ENCODE measurements around the gene BUD23. TPM values are rescaled to one million over a fixed set of nuclear protein-coding genes. Genes with fewer than 3 reads are reported as not detected.

Gene BUD23
- total and polyA plus RNA-seq, 10 donors: 44.2 to 71.4 (median 54.6) TPM

DNA sequence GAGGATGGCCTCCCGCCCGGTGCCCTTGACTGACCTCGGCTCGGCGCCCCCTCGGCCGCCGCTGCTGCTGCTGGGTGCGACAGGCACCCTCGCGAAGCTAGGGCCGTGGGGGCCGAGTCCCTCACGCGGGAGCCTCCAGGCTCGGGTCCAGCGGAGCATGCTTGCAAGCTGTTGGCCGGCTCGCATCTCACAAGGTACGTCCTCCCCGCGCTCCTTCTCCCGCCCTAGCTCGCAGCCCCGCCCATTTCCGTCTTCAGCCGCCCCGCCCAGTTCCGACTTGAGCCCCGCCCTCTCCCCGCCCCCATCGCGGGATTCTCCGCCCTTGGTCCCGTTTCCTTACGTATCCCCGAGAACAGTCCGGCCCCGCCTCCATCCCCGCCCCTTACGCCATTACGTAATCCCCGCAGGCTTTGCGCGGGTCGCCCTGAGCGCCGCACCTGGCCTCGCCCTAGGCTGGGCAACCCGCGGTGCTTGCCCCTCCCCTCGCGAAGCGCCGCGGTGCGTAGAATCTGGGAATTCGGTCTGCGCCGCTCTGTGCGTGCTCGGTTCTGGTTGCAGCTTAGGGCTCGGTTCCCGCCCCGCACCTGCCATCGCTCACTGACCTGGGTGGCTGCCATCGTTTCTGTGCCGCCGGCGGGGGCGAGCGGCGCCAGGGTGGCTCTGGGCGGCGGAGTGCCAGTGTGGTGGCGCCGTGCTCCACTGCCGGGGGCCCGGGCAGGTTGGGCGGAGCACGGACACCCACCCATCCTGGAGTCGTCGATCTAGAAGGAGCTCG is 55.4 kb downstream of the BUD23 start, which contains the start of gene ABHD11:
ABHD11 (minus strand) TSS at position 191 of the 775 bp plus-strand sequence; CDS start at position 159, 32 bp downstream.
- TF ChIP-seq POLR2AphosphoS5 (IDR thresholded peaks at IDR 0.05): peak; percentile 97 to 98 (median 98)
- TF ChIP-seq, protein P1, sequence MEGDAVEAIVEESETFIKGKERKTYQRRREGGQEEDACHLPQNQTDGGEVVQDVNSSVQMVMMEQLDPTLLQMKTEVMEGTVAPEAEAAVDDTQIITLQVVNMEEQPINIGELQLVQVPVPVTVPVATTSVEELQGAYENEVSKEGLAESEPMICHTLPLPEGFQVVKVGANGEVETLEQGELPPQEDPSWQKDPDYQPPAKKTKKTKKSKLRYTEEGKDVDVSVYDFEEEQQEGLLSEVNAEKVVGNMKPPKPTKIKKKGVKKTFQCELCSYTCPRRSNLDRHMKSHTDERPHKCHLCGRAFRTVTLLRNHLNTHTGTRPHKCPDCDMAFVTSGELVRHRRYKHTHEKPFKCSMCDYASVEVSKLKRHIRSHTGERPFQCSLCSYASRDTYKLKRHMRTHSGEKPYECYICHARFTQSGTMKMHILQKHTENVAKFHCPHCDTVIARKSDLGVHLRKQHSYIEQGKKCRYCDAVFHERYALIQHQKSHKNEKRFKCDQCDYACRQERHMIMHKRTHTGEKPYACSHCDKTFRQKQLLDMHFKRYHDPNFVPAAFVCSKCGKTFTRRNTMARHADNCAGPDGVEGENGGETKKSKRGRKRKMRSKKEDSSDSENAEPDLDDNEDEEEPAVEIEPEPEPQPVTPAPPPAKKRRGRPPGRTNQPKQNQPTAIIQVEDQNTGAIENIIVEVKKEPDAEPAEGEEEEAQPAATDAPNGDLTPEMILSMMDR (IDR thresholded peaks at IDR 0.05 in 8 of 11, conservative IDR thresholded peaks at IDR 0.05 in 3 of 11): peak in 1 of 11 experiments; percentile 27
- peak in 2 of 3 donors; percentile 51 to 75 for TF ChIP-seq POLR2A (IDR thresholded peaks at IDR 0.05)
- Histone ChIP-seq H3K9me3 (no peaks in the 10 kb centered on the region), H3K36me3 (peaks cover 0 to 23% (median 14%) of the 10 kb centered on the region in 6 donors), H3K4me1 (peaks cover 6 to 59% (median 39%) of the 10 kb centered on the region in 6 donors), H3K27ac (peak within 1 kb of the TSS; percentile 72 to 95 (median 90)), H3K4me3 (peak within 1 kb of the TSS; percentile 82 to 98 (median 94)), H3K27me3 (replicated peaks in 1 of 7) (peaks cover 0 to 3% (median 0%) of the 10 kb centered on the region in 7 donors)
- 0 to 1% (median 0%) methylated on average over 61 to 84 of the region's 84 CpGs for WGBS, 5 donors
- DNase-seq: peak; percentile 99
- intact Hi-C loops (cut with DNase I; ENCODE audit: low total_unique reads): loop anchor here (5.0 to 10.0 kb wide), 2 partner anchors 54 to 114 kb away; partner anchors contain the start of genes BUD23 and DNAJC30

DNA sequence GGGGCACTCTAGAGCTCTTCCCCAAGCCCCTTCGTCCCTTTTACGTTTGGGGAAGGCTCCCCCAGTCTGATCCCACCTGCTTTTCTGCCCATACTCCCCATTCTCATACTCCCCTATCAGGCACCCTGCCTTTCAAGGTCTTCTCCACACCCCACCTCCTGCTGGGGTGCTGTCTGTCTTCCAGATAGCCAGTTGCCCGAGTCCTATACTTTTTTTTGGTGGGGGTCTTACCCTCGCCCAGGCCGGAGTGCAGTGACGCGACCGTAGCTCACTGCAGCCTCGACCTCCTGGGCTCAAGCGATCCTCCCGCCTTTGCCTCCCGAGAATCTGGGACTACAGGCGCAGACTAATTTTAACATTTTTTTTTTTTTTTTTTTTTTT is 56.0 kb downstream of the BUD23 start:
- H3K4me1 ChIP-seq: peaks cover 6 to 56% (median 39%) of the 10 kb centered on the region in 6 donors
- peaks cover 0 to 23% (median 14%) of the 10 kb centered on the region in 6 donors for H3K36me3 ChIP-seq
- WGBS, 5 donors: 47 to 63% (median 57%) methylated on average over 13 of the region's 13 CpGs
- TF ChIP-seq, protein P1 (IDR thresholded peaks at IDR 0.05 in 8 of 11, conservative IDR thresholded peaks at IDR 0.05 in 3 of 11): no peak
- no peak for TF ChIP-seq POLR2A (IDR thresholded peaks at IDR 0.05)
- TF ChIP-seq POLR2AphosphoS5 (IDR thresholded peaks at IDR 0.05): no peak
- H3K27ac ChIP-seq: peak overlapping the region; percentile 50 to 95 (median 90)
- peak overlapping the region; percentile 37 to 98 (median 94) for H3K4me3 ChIP-seq
- H3K27me3 ChIP-seq (replicated peaks in 1 of 7): peaks cover 0 to 3% (median 0%) of the 10 kb centered on the region in 7 donors
- intact Hi-C loops (cut with DNase I; ENCODE audit: low total_unique reads): loop anchor here (5.0 to 10.0 kb wide), 2 partner anchors 55 to 113 kb away; partner anchors contain the start of genes BUD23 and DNAJC30
- no peaks in the 10 kb centered on the region for H3K9me3 ChIP-seq
- DNase-seq: peak; percentile 85

DNA sequence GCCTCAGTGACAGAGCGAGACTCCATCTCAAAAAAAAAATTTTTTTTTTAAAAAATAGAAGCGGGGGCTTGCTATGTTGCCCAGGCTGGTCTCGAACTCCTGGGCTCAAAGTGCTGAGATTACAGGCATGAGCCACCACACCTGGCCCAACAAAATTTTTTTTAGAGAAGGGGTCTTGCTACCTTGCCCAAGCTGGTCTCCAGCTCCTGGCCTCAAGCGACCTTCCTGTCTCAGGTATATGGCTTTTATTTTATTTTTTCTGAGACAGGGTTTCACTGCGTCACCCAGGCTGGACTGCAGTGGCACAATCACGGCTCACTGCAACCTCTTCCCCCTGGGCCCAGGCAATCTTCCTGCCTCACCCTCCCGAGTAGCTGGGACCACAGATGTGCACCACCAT is 56.8 kb downstream of the BUD23 start:
- Histone ChIP-seq H3K27ac (no peak overlapping the region), H3K27me3 (replicated peaks in 1 of 7) (peaks cover 0 to 3% (median 0%) of the 10 kb centered on the region in 7 donors), H3K4me1 (peaks cover 6 to 47% (median 30%) of the 10 kb centered on the region in 6 donors), H3K4me3 (no peak overlapping the region), H3K9me3 (no peaks in the 10 kb centered on the region), H3K36me3 (peaks cover 0 to 23% (median 14%) of the 10 kb centered on the region in 6 donors)
- intact Hi-C loops (cut with DNase I; ENCODE audit: low total_unique reads): no loop called here
- WGBS, 5 donors: 80 to 92% (median 87%) methylated on average over 7 of the region's 7 CpGs
- TF ChIP-seq POLR2AphosphoS5 (IDR thresholded peaks at IDR 0.05) (no peak), POLR2A (IDR thresholded peaks at IDR 0.05) (no peak)
- TF ChIP-seq, protein P1 (IDR thresholded peaks at IDR 0.05 in 8 of 11, conservative IDR thresholded peaks at IDR 0.05 in 3 of 11): no peak
- DNase-seq: no peak

DNA sequence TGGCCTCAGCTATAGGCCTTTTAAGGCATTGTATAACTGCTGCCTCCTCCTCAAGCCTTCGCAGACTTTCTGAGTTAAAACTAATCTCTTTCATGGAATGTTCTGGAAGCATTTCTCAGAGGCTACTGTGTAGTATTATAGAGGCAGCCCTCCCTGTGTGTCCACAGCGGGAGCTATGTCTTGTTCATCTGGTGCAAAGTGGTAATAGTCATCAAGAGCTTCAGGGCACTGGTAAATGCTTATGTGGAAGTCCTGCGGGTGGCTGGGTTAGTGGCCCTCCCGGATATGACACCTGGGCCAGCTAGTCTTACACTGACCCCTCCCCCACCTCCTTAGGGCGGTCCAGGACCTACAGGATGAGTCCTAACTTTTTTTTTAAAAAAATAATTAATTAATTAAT is 57.4 kb downstream of the BUD23 start:
- 74 to 93% (median 83%) methylated on average over 5 of the region's 5 CpGs for WGBS, 5 donors
- Histone ChIP-seq H3K27me3 (replicated peaks in 1 of 7) (peaks cover 0 to 3% (median 0%) of the 10 kb centered on the region in 7 donors), H3K4me1 (peaks cover 6 to 42% (median 25%) of the 10 kb centered on the region in 6 donors), H3K9me3 (no peaks in the 10 kb centered on the region), H3K27ac (no peak overlapping the region), H3K4me3 (no peak overlapping the region), H3K36me3 (peaks cover 0 to 19% (median 11%) of the 10 kb centered on the region in 6 donors)
- DNase-seq: no peak
- intact Hi-C loops (cut with DNase I; ENCODE audit: low total_unique reads): no loop called here
- no peak for TF ChIP-seq POLR2AphosphoS5 (IDR thresholded peaks at IDR 0.05)
- TF ChIP-seq, protein P1 (IDR thresholded peaks at IDR 0.05 in 8 of 11, conservative IDR thresholded peaks at IDR 0.05 in 3 of 11): no peak

All from spleen (tissue), 11 donors.